Fibroblast of villous mesenchyme (primary cell): ENCODE results near the gene BNC2. TPM values are rescaled to one million over a fixed set of nuclear protein-coding genes. Genes with fewer than 3 reads are reported as not detected.
"Not testable (repeated sequence)": the region's sequence is repeated elsewhere in the genome, so short reads cannot be mapped to it uniquely, and the experiment has no call there.

Experiments
- DNase-seq: peaks from one replicate; pipeline ENCODE4 v3.0.0-alpha.2; 2010; ENCODE audit warnings: low read depth
- H3K4me3 ChIP-seq: 2 replicates; pipeline ENCODE4 v1.5.1; 2011; ENCODE audit warnings: low read depth, mild to moderate bottlenecking, low read length
- total RNA-seq: library from RNA; depleted of rRNA; stranded (reverse); fragments of >200 nt; gene quantifications from 2 replicates; pipeline ENCODE4 v1.2.3, GENCODE V29; 2012
- TF ChIP-seq, protein P1 (sequence below): IDR thresholded peaks from 2 replicates; pipeline ENCODE4 v1.5.1; 2012; ENCODE audit warnings: low read depth, mild to moderate bottlenecking, low read length; ENCODE audit not compliant: insufficient read depth

BNC2 gene
- total RNA-seq, 1 donor, result 33.7 TPM

DNA sequence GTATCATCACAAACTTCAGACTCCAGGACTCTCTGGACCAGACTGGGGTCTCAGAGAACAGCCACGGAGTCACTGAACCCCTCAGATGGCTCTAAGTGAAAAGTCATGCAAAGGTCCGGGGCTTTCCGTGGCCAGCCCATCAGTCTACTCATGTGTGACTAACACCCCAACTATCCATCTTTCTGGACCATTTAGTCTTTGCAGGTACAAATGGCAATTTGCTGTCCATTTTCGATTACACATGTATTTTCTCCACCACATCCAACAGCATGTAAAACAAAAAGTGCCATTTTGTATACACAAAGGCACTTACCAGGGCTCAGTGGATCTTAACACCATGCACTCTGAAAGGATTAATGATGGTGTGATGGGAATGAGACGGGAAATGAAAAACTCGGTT, 387.7 kb downstream of the BNC2 start:
- no peak for DNase-seq
- H3K4me3 ChIP-seq, result no peak overlapping the region
- TF ChIP-seq, protein P1, sequence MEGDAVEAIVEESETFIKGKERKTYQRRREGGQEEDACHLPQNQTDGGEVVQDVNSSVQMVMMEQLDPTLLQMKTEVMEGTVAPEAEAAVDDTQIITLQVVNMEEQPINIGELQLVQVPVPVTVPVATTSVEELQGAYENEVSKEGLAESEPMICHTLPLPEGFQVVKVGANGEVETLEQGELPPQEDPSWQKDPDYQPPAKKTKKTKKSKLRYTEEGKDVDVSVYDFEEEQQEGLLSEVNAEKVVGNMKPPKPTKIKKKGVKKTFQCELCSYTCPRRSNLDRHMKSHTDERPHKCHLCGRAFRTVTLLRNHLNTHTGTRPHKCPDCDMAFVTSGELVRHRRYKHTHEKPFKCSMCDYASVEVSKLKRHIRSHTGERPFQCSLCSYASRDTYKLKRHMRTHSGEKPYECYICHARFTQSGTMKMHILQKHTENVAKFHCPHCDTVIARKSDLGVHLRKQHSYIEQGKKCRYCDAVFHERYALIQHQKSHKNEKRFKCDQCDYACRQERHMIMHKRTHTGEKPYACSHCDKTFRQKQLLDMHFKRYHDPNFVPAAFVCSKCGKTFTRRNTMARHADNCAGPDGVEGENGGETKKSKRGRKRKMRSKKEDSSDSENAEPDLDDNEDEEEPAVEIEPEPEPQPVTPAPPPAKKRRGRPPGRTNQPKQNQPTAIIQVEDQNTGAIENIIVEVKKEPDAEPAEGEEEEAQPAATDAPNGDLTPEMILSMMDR, result no peak

DNA sequence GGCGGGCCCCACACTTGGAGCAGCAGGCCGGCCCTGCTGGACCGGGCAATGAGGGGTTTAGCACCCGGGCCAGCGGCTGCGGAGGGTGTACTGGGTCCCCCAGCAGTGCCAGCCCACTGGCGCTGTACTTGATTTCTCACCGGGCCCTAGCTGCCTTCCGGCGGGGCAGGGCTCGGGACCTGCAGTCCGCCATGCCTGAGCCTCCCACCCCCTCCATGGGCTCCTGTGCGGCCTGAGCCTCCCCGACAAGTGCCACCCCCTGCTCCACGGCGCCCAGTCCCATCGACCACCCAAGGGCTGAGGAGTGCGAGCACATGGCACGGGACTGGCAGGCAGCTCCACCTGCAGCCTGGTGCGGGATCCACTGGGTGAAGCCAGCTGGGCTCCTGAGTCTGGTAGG, 389.9 kb downstream of the BNC2 start:
- not testable (repeated sequence) for H3K4me3 ChIP-seq, DNase-seq

DNA sequence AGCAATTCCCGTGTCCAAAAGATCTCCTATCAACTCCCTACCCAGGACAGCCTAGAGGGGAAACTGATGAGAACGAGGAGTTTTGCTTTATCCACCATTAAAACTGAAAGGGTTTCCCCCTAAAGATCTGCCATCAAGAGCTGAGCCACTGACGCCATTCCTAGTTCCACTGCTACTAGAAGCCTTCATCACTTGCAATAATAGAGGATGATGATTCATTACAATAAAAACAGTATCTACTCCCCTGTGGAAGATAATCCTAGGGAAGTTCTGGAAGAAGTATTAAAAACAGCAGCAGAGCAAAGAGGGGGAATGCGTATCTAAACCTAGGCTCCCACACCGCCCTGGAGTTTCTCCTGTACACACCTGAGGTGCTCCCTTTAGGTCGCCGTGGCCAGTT, 394.5 kb downstream of the BNC2 start:
- DNase-seq, result no peak
- TF ChIP-seq, protein P1, result no peak
- no peak overlapping the region for H3K4me3 ChIP-seq

DNA sequence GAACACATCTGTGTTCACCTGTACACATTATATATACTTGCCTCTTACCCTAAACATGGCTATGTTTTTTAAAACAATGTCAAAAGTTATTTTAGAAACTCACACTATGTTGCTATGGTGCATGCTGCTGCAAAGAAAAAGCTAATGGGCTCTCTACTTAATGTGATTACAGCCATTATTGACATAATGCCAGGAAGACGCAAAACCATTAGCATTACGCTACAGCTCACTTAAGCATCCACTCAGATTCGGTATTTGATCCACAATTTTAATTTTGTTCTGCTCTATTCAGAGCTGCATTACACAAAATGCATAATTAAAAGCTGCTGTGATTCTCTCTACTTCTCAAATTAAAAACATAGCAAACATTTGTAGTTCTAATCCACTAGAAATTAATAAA, 395.2 kb downstream of the BNC2 start:
- TF ChIP-seq, protein P1, result no peak
- no peak for DNase-seq
- H3K4me3 ChIP-seq, result no peak overlapping the region

DNA sequence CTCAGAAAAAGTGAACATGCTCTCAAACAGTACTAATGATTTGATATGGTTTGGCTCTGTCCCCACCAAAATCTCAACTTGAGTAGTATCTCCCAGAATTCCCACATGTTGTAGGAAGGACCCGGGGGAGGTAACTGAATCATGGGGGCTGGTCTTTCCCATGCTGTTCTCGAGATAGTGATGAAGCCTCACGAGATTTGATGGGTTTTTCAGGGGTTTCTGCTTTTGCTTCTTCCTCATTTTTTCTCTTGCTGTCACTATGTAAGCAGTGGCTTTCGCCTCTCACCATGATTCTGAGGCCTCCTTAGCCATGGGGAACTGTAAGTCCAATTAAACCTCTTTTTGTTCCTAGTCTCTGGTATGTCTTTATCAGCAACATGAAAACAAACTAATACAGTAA, 401.3 kb downstream of the BNC2 start:
- TF ChIP-seq, protein P1, result no peak
- H3K4me3 ChIP-seq, result no peak overlapping the region
- DNase-seq, result no peak

DNA sequence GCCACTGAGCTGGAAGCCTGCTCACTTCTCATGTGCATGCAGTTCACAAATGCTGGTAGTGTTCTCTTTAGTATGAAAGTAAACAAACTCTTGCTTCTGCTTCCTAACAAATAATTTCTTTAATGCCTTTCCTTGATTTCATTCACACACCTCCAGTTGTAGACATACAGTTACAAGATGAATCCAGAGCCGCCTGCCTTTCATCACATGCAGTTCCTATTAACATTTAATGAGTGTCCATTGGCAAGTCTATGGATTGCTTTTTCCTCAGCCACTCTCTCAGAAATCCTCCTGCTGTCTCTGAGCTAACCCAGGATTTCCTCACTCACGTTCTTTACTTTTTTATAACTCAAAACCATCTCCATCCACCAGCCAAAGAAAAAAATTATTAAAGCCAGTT, 408.6 kb downstream of the BNC2 start:
- TF ChIP-seq, protein P1, result no peak
- DNase-seq, result peak; percentile 58
- H3K4me3 ChIP-seq, result no peak overlapping the region

DNA sequence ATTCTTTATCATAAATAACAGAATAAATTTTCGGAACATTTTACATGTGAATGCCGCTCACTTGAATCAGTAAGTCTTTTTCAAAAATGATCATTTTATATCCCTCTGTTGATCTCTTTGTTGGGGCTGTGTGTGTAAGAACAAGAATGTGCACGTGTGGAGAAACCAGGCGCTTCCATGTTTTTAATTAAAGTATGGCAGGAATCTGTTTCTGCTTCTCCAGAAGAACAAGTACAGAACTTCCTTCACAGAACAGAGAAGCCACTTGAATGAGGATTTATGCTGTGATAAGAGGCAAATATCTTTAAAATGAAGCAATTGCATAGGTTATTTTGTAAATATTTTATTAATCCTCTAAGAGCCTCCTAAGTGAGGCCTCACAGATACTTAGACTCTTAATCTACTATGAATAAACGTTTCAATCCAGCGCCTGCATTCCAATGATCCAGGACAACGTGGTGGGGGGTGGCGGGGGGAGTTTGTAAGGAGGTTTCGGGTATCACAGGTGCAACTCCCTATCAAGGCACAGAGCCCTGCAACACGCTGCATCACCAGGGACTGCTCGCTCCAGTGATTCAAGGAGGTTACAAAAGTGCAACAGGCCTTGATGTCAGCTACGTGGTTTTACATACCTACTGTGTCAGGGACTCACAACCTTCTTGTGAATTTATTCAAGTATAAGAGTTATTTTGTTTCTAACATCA, 409.2 kb downstream of the BNC2 start:
- peak; percentile 72 for DNase-seq
- TF ChIP-seq, protein P1, result no peak
- no peak overlapping the region for H3K4me3 ChIP-seq
